NCI-H510A treated with DMSO at 0.1 percent for 48 hours (cell line): ENCODE data around the gene NLRP4.
"Not testable (repeated sequence)": the region's sequence is repeated elsewhere in the genome, so short reads cannot be mapped to it uniquely, and the experiment has no call there.

Experiments
- DNase-seq: peaks from one replicate; lab custom pipeline; 2025; lab: John Stamatoyannopoulos, UW

NLRP4 gene

DNA sequence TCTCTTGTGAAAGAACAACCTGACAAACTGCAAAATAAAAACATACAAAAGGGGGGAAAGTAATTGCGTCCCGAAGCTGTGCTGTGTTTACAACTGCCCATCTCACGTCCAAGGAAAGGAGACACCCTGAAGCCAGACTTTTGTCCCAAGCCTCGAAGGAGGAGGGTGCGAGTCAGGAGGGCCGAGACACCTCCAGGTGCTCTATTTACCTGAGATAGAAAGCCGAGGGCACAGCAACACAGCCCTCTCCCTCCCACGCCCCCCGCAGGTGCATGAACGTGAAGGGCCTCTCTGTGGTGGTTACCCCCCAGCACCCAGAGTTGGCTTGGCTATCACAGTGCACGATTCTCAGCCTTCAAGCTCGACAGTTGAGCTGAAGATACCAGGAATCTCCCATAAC is 62.6 kb downstream of the NLRP4 start:
- no peak for DNase-seq

DNA sequence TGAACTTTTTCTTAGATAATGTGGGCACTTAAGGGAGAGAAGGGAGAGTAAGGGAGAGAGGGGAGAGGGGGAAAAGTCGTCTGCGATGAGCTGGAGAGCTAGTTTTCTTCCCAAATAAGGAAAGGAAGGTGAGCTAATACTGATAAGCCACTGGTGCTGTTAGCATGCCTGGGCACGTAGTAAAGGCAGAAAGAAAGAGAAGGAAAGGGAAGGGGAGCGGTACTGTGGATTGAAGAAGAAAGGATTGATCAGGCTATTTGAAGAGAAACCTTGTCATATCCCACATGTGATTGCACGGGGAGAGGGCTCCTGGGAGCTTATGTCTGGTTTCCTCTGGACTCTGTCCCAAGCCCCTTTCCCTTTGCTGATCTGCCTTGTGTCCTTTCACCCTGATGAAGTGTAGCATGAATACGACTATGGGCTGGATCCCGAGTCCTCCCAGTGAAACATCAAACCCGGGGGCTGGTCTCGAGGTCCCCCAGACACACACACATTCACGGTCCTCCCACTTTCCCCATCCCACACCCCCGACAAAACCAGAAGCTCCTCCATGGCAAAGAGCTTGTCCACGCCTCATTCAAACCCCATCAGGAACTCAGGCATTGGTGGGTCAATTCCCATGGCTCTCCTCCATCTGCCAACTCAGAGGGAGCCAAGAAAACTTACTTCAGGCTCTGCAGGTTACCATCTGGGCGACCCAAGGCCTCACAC is 65.2 kb downstream of the NLRP4 start:
- no peak for DNase-seq

DNA sequence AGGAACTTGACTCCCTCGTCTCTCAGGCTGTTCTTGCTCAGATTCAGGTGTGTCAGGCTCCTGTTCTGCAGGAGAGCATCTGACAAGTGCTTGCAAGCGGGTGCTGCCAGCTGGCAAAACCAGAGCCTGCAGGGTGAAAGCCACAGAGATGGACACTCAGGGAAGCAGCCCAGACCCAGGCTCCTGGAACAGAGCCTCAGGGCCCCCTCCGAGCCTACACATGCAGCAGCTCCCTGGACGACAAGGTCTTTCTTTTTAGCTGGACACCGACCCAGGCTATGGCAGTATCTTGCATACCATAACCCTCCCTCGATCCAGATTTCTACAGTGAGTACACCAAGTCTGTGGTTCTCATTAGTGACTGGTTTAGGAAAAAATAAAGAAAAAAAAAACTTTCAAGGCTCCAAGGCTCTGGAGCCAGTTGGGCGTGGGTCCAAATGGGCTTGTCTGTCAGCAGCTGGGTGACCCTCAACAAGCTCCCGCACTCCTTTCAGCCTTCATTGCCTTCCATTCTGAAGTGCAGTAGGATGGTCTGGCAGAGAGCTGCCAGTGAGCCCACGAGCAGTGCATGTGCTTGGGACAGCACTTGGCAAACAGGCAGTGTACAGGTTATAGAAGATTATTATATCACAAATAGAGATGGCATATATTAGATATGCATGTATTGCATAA is 65.9 kb downstream of the NLRP4 start:
- no peak for DNase-seq

DNA sequence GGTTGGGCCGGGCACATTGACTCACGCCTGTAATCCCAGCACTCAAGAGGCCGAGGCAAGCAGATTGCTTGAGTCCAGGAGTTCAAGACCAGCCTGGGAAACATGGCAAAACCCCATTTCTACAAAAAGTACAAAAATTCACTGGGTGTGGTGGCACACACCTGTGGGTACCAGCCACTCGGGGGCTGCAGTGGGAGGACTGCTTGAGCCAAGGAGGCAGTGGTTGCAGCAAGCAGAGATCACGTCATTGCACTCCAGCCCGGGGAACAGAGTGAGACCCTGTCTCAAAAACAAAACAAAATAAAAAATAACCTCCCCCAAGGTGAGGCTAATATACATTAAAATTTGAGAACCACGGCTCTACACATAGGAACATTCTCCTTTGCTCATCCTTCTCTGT is 70.9 kb downstream of the NLRP4 start:
- no peak for DNase-seq

DNA sequence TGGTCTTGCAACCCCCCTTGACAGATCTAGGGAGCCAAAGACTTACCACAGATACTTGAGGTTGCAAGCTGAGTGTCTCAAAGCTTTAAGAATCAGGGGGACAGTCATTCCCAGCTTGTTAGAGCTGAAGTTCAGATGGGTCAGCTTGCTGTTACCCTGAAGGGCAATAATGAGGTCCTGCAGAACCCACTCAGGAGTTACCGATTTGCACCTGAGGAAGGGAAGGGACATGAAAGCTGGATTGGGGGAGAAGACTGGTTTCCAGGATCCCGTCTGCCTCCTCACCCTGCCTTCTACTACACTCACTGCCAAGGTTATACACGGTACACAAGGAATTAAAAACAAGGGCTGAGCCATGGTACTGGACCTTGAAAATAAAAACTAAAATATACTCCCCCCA is 71.4 kb downstream of the NLRP4 start:
- DNase-seq: no peak

DNA sequence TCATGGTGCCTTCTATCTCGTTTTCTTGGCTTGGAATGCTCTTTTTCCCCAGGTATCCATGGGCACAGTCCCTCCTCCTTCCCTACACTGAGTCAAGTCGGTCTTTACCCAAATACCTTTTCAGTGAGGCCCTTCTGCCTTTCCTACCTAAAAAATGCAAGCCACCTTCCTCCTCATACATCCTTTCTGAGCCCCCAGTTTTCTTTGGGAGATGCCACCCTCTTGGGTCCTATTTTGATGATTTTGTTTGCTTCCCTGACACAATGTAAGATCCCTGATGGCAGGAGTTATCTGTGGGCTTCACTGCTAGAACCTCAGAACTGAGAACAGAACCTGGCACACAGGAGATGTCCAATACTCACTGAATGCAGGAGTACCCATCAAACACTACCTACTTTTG is 73.5 kb downstream of the NLRP4 start:
- DNase-seq: no peak

DNA sequence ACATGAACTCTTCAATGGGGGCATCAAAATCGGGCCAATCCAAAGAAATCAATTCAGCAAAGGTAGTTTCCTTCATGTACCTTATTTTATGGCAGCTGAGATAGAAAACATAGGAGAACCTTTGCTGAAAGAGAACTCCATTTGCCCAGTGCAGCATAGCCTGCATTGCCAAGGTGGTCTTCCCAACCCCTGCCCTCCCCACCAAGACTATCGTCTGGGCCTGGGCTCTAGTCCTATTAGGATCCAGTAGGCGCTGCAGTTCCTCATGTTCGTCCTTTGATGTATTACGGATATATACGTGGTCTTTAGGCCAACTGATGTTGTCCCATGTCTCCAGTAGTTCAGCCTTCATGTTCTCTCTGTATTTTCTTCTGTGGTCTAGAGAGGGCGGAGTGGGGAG is 76.6 kb downstream of the NLRP4 start:
- no peak for DNase-seq

DNA sequence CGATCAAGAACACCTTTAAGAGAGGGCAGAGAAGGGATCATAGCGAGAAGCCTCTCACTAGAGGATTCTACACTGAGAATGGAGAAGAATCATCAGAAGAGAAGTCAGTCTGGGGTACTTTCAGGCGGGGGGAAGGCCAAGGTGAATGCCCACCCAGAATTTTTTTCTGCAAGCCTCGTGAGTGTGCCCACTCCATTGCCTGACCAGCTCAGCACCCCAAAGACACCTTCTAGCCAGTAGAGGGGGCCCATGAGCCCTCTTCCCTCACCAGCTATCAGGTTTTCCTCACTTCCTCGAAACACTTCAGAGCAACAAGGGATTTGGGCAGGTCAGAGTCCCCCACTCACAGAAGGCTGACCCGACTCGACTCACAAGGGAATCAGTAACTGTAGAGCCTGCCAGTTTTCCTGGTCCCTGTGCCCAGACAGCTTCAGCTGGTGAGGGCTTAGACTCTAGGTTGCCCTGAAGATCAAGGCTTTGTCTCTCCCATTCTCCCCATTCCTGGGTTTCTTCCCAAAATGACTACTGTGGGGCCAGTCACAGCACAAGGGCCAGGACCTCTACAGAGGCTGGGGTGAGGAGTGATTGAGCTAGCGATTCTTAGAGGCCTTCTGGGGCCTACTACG is 77.4 kb downstream of the NLRP4 start:
- DNase-seq: no peak

DNA sequence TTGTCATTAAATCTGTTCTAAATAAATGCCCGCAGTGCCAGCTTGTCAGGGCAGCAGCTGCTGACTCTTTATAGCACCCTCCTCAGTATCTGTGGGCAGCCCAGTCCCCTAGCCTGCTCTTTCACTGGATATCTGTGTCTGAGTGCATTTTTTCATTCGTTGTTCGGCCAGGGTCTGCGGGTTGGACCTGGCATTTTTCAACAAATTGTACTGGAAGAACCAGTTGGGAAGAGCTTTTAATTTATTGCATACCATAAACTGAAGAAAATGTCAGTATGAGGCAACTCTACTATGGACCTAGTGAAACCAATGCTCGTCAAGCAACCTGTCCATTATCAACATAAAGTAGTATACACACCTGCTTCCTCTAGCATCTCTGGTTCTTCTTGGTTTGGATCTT is 87.2 kb downstream of the NLRP4 start:
- DNase-seq: no peak

DNA sequence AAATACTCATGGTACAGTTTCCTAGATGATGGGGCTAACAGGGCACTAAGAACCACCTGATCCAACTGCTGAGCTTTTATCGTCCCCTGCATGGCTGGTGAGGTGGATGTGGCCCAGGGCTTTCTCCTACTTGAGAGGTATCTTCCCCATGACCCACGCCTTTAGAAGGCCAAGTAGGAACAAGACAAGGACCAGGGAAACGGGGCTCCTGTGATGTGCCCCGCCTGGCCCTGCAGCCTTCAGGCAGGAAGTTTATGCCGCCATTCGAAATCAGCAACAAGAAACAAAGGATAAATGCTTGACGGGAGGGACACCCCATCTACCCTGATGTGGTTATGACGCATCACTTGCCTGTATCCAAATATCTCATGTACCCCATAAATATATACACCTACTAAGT is 91.7 kb downstream of the NLRP4 start:
- no peak for DNase-seq

DNA sequence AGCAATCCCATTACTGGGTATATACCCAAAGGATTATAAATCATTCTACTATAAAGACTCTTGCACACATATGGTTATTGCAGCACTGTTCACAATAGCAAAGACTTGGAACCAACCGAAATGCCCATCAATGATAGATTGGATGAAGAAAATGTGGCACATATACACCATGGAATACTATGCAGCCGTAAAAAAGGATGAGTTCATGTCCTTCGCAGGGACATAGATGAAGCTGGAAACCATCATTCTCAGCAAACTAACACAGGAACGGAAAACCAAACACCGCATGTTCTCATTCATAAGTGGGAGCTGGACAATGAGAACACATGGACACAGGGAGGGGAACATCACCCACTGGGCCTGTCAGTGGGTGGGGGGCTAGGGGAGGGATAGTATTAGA is 92.9 kb downstream of the NLRP4 start:
- DNase-seq: not testable (repeated sequence)

DNA sequence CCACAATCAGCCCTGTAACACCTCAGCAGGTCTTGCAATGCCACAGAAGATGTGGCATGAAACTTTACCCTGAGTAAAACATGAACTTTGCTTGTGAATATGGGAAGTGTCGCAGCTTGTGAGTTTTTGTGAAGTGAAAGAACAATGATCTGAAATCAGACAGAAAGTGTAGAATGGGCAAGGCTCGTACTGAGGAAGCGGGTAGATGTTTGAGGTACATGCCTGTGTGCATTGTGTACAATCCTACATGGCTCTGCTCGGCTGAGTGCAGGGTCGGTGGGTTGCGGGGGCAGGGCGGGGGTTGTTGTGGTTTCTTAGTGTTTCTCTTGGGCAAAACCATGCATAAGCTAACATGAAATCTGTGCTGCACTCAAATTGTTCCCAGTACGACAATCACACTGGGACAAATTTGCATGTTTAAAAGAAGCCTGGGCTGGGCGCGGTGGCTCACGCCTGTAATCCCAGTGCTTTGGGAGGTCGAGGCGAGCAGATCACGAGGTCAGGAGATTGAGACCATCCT is 94.7 kb downstream of the NLRP4 start:
- no peak for DNase-seq
